Measurements from ENCODE around the gene FRMD1.

FRMD1 gene

DNA sequence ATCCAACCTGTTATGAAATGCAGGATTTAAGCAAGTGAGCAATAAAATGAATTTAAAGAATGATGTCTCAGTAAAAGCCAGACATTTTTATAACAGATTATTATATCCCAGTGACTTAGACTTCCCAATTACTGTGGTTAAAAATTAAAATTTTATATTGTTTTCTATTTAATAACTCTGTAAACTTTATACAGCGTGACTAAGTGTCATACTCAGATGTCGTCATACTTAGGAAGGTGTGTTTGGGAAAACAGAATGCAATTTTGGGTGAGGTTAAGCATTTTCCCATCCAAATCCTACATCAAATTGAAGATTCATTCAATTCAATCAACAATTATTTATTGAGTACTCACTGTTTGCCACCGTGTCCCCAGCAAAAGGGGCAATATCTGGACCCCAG, 31.4 kb upstream of the FRMD1 start:
- DNase-seq = no peak

DNA sequence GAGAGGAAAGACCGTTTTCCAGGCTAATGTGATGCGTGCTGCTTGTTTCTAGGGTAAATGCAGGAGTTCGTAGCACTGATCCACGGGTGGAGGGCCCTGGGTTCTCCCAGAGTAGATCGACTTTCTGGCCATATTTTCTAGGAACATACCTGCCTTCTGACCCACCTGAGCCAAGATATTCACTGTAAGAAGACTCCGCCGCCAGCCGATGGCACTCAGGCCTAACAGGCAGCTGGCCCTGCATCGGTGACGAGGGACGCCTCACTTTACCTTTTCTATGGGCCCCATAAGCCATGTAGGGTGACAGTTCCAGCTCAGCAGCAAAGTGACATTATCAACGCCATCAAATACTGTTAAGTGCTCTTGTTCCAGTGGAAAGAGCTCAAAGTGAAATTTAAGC, 30.2 kb upstream of the FRMD1 start:
- DNase-seq = no peak

- DNase-seq = no peak
These were observed 28.4 kb upstream of the FRMD1 start for GRCh38 chr6:168107191-168107983.

- no peak for DNase-seq
These were observed 27.6 kb upstream of the FRMD1 start for GRCh38 chr6:168106633-168107005.

- no peak for DNase-seq
These were observed 27.0 kb upstream of the FRMD1 start for GRCh38 chr6:168105813-168106632.

GRCh38 chr6:168104636-168105035, 25.6 kb upstream of the FRMD1 start:
- DNase-seq = no peak

- no peak for DNase-seq
These were observed 24.2 kb upstream of the FRMD1 start for GRCh38 chr6:168103050-168103830.

- no peak for DNase-seq
These were observed 23.4 kb upstream of the FRMD1 start for GRCh38 chr6:168102315-168102985.

DNA sequence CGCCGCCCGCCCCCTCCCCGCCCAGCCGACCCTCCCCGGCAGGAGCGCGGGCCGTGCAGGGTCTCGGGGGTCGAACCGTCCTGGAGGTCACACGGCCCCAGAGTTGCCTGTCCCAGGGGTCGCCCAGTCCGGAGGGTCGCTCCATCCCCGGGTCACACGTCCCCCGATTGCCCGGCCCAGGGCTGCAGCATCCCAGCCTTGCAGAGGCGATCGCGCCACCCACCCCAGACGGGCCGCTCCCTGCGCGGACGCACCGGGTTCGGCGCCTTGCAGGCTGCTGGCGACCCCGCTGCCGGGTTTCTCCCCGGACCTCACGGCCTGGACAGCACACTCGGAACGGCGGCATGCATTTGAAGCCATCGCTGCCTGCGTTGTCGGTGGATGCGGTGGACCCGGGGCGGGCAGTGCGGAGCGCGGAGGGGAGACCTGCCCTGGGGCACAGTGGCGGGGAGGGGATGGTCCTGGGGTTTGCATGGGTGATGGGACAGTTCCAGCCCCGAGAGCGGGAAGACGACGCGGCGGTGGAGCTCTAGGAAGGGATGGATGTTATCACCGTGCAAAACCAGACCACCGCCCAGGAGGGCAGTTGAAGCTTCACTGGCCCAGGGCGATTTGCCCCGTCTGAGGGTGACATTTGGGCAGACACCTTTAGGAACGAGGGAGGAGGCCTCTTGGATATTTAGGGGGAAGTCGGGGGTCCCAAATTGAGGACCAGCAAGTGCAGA, 22.7 kb upstream of the FRMD1 start:
- no peak for DNase-seq

DNA sequence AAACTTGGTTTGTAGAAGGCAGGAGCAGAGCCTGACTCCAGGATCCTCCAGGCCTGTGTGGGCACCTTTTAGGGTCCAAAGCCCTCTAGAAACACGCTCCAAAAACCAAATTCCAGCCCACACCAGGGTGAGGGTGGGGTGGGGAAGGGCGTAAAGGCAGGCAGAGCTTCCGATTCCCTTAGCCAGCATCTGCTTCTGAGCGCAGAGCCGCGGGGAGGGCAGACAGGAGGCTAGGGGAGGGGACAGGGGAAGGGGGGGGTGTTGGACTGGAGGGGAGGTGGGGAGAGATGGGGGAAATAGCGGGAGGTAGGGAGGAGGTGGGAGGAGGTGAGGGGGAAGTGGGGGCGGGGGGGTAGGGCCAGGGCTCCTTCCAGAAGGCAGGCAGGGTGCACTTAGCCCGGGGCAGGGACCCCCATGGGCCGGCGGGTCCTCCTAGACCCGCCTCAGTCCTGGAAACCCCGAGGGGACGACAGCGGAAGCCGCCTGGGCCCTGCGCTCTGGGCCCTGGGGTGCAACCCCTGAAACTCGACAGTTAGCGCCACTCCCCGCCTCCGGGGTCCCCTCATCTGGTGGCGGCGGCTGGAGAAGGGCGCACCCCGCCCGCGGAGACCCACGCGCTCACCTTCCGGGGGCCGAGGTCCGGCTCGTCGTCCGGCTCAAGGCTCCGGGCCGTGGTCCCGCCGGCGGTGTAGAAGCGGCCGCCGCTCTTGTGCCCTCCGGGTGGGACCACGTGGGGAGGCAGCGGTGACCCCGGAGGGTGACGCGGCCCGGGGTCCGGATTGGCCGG, 22.0 kb upstream of the FRMD1 start:
- no peak for DNase-seq

- DNase-seq = no peak
These were observed 21.2 kb upstream of the FRMD1 start for GRCh38 chr6:168100011-168100802.

DNA sequence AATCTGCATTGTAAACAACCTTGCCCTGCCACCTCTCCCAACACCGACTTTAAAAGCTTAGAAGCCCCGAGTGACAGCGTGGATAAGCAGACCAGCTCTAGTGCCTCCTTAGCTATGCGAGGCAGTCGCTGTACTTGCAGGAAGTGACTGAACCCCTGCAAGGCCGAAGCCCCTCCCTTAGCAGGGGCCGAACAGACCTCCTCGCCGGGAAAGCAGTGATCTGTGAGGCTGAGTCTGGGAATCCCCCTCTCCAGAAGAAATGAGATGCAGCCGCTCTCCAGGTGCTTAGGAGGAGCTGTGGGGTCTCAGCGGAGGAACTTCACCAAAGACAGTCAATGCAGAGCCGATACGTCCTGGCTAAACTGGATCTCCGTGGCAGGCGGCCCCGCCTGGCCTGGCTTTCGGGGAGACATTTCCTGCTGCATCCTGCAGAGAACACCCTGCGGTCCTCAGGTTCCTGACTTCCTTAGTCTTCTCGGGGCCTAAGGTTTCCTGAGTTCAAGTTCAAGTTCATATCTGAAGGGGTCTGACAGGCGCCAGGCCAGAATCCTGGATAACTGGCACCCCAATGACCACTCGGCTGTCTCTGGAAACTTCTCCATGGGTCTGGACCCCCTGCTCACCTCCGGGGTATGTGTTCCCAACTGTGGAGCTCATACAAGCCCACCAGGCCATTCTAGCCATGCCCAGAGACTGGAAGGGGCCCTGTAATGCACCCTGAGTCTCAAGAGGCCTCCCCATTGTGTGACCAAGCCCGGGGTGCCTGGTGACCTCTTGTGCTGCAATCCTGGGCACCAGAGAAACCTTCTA, 20.4 kb upstream of the FRMD1 start:
- DNase-seq = no peak

DNA sequence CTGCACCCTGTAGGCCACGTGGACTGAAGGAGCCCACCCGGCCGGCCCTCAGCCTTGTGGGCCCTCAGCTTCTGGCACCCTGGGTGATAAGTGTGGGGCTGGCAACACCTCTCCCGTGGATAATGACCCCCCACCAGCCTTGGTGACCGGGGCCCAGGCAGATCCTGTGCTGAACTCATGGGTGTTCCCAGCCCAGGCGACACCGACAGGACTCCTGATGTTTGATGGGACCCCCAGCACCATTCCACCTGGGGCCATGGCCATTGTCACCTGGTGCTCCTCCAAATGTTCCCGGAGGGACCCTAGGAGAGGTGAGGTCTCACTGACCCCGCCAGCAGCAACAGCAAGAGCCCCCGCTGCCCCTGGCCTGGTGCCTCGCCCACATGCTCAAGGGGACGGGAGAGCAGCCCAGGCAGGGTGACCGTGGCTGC, 19.4 kb upstream of the FRMD1 start:
- no peak for DNase-seq

GRCh38 chr6:168097621-168098430, 18.8 kb upstream of the FRMD1 start:
- DNase-seq = no peak

DNA sequence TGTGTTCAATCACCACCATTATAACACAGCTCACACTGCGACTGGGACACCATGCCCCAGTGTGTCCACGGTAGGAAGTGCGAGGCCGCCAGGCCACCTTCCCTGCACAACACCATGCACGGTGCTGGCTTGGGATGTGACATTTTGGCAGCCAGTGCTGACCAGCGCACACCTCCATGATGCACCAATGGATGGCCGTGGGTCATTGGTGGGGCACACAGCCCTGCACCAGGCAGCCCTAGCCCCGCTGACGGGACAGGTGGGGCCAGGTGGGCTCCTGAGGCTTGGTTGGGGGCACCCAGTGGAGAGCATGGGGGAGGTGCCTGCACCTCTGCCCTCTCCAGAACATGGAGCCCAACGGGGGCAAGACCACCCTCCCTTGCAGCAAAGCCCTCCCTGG, 18.2 kb upstream of the FRMD1 start:
- DNase-seq = no peak

- no peak for DNase-seq
These were observed 17.3 kb upstream of the FRMD1 start for GRCh38 chr6:168096271-168096764.

- DNase-seq = no peak
These were observed 16.8 kb upstream of the FRMD1 start for GRCh38 chr6:168095716-168096250.

- DNase-seq = no peak
These were observed 16.2 kb upstream of the FRMD1 start for GRCh38 chr6:168095171-168095691.

All from stimulated activated CD4-positive, alpha-beta T cell treated with anti-CD3 and anti-CD28 coated beads, Interleukin-2, amount 100 ng/mL, for 48 hours (primary cell).